Thoracic aorta (tissue), 2 donors: ENCODE data around the gene SCCPDH. TPM values are rescaled to one million over a fixed set of nuclear protein-coding genes. Genes with fewer than 3 reads are reported as not detected.

ENCODE experiments used
- ATAC-seq: fragments of 150-250 bp; one replicate; pipeline ENCODE4 v1.8.0; 2017; ENCODE audit warnings: low read depth; ENCODE audit not compliant: insufficient number of reproducible peaks, low FRiP score
- DNase-seq: peaks from one replicate; pipeline ENCODE4 v3.0.0-alpha.2; 2020; ENCODE audit warnings: low spot score
- H3K27ac ChIP-seq, 2 donors: fragments of 200-600 bp; sonication (generic); 1 replicate in 1 of 2; 2 replicates in 1 of 2; pipeline ENCODE4 v1.5.1; 2016; ENCODE audit warnings: mild to moderate bottlenecking in 2 of 2, moderate library complexity in 2 of 2
- H3K27me3 ChIP-seq: fragments of 200-600 bp; sonication (generic); replicated peaks from 2 replicates; pipeline ENCODE4 v1.6.0; 2016; ENCODE audit warnings: mild to moderate bottlenecking; ENCODE audit not compliant: insufficient read depth
- H3K36me3 ChIP-seq: fragments of 200-600 bp; sonication (generic); one replicate; pipeline ENCODE4 v1.5.1; 2016
- H3K4me1 ChIP-seq, 2 donors: fragments of 200-600 bp; sonication (generic); 1 replicate in 1 of 2; 2 replicates in 1 of 2; pipeline versions ENCODE4 v1.5.1 to v1.6.0; 2016; ENCODE audit warnings: low read depth in 2 of 2, mild to moderate bottlenecking in 1 of 2; ENCODE audit not compliant: control insufficient read depth in 1 of 2
- H3K4me3 ChIP-seq: fragments of 200-600 bp; sonication (generic); 2 replicates; pipeline ENCODE4 v1.5.1; 2016; ENCODE audit warnings: mild to moderate bottlenecking
- H3K9me3 ChIP-seq: fragments of 200-600 bp; sonication (generic); 2 replicates; pipeline ENCODE4 v1.5.1; 2016
- CTCF ChIP-seq: fragments of 200-600 bp; sonication (generic); IDR thresholded peaks from one replicate; pipeline ENCODE4 v1.5.1; 2019; ENCODE audit warnings: antibody characterized with exemption
- total RNA-seq, 2 donors: library from RNA; depleted of rRNA; stranded (reverse); fragments of >200 nt; gene quantifications; one replicate each; pipeline versions ENCODE4 v1.1.0 to v1.2.3, GENCODE V29; 2016

The SCCPDH gene
- total RNA-seq, 2 donors from 2014 or later: 12.8 to 14.4 TPM

- Histone ChIP-seq H3K9me3 (no peaks in the 10 kb centered on the region), H3K27me3 (no peaks in the 10 kb centered on the region), H3K4me1 (no peaks in the 10 kb centered on the region), H3K27ac (no peak overlapping the region), H3K36me3 (no peaks in the 10 kb centered on the region), H3K4me3 (no peak overlapping the region)
- DNase-seq (no peak), ATAC-seq (no peak)
- TF ChIP-seq CTCF: no peak
Observed at GRCh38 chr1:246815693-246816270, 91.6 kb downstream of the SCCPDH start.

Other genes starting within 250 kb of the SCCPDH start
- 10 to 100 TPM in 1 of 2 donors, 1 to 10 TPM in 1; 8.8 to 19.0 TPM for gene SMYD3, start 217.1 kb upstream of the SCCPDH start, total RNA-seq
- gene TFB2M, start 158.1 kb upstream of the SCCPDH start, total RNA-seq: 1 to 10 TPM; 5.9 to 6.5 TPM
- 10 to 100 TPM; 20.7 to 29.3 TPM for gene CNST, start 158.0 kb upstream of the SCCPDH start, total RNA-seq
- 10 to 100 TPM; 36.3 to 69.2 TPM for gene AHCTF1, start 207.5 kb downstream of the SCCPDH start, total RNA-seq